ENCODE data around the gene LARP4. TPM values are rescaled to one million over a fixed set of nuclear protein-coding genes. Genes with fewer than 3 reads are reported as not detected.
A peak's percentile ranks its signal among the peaks of the same experiment; 100 is the strongest.
"Not testable (repeated sequence)": the region's sequence is repeated elsewhere in the genome, so short reads cannot be mapped to it uniquely, and the experiment has no call there.

LARP4 gene
- total RNA-seq, 1 donor, result 37.6 TPM

GRCh38 chr12:50419112-50419909, 18.6 kb downstream of the LARP4 start:
- Histone ChIP-seq H3K79me2 (ENCODE audit: insufficient read depth, low read length) (peaks cover 96% of the 10 kb centered on the region), H3K36me3 (ENCODE audit: insufficient read depth, low read length) (peaks cover 14% of the 10 kb centered on the region), H3K9me3 (ENCODE audit: low read depth, low read length) (no peaks in the 10 kb centered on the region), H2AFZ (ENCODE audit: low read length) (no peak overlapping the region), H3K27me3 (ENCODE audit: insufficient read depth, low read length) (no peaks in the 10 kb centered on the region), H3K4me2 (ENCODE audit: insufficient read depth, low read length) (no peak overlapping the region), H3K27ac (ENCODE audit: low read depth, low read length) (no peak overlapping the region), H3K4me1 (ENCODE audit: insufficient read depth, low read length) (no peaks in the 10 kb centered on the region), H3K4me3 (ENCODE audit: insufficient read depth, low read length) (no peak overlapping the region), H4K20me1 (ENCODE audit: insufficient read depth, low read length) (peaks cover 28% of the 10 kb centered on the region)
- TF ChIP-seq CTCF (IDR thresholded peaks at IDR 0.05; ENCODE audit: extremely low read depth, low read depth, low read length), result no peak
- no peak for DNase-seq (ENCODE audit: insufficient read length, low spot score, missing footprints)

- not testable (repeated sequence) for H3K27ac ChIP-seq (ENCODE audit: low read depth, low read length)
- H4K20me1 ChIP-seq (ENCODE audit: insufficient read depth, low read length), result peaks cover 34% of the 10 kb centered on the region
Observed at GRCh38 chr12:50422855-50423254, 22.2 kb downstream of the LARP4 start.

GRCh38 chr12:50423342-50423741, 22.7 kb downstream of the LARP4 start:
- not testable (repeated sequence) for H3K9me3 ChIP-seq (ENCODE audit: low read depth, low read length); H3K4me1 ChIP-seq (ENCODE audit: insufficient read depth, low read length); H3K27ac ChIP-seq (ENCODE audit: low read depth, low read length); H3K27me3 ChIP-seq (ENCODE audit: insufficient read depth, low read length); H2AFZ ChIP-seq (ENCODE audit: low read length); H3K4me2 ChIP-seq (ENCODE audit: insufficient read depth, low read length); H3K4me3 ChIP-seq (ENCODE audit: insufficient read depth, low read length); DNase-seq (ENCODE audit: insufficient read length, low spot score, missing footprints)
- H3K36me3 ChIP-seq (ENCODE audit: insufficient read depth, low read length), result peaks cover 13% of the 10 kb centered on the region
- peaks cover 91% of the 10 kb centered on the region for H3K79me2 ChIP-seq (ENCODE audit: insufficient read depth, low read length)
- H4K20me1 ChIP-seq (ENCODE audit: insufficient read depth, low read length), result peaks cover 34% of the 10 kb centered on the region

More at GRCh38 chr12:50422855-50423254, 22.2 kb downstream of the LARP4 start:
- H3K79me2 ChIP-seq (ENCODE audit: insufficient read depth, low read length), result peaks cover 94% of the 10 kb centered on the region
- not testable (repeated sequence) for H3K9me3 ChIP-seq (ENCODE audit: low read depth, low read length); H3K4me2 ChIP-seq (ENCODE audit: insufficient read depth, low read length); H3K27me3 ChIP-seq (ENCODE audit: insufficient read depth, low read length); H3K4me1 ChIP-seq (ENCODE audit: insufficient read depth, low read length); DNase-seq (ENCODE audit: insufficient read length, low spot score, missing footprints); H3K36me3 ChIP-seq (ENCODE audit: insufficient read depth, low read length); H2AFZ ChIP-seq (ENCODE audit: low read length); H3K4me3 ChIP-seq (ENCODE audit: insufficient read depth, low read length)

- H3K4me1 ChIP-seq (ENCODE audit: insufficient read depth, low read length), result no peaks in the 10 kb centered on the region
- H3K9me3 ChIP-seq (ENCODE audit: low read depth, low read length), result no peaks in the 10 kb centered on the region
- H3K27me3 ChIP-seq (ENCODE audit: insufficient read depth, low read length), result no peaks in the 10 kb centered on the region
- H3K79me2 ChIP-seq (ENCODE audit: insufficient read depth, low read length), result peaks cover 78% of the 10 kb centered on the region
- no peak for TF ChIP-seq CTCF (IDR thresholded peaks at IDR 0.05; ENCODE audit: extremely low read depth, low read depth, low read length)
- H3K36me3 ChIP-seq (ENCODE audit: insufficient read depth, low read length), result peaks cover 26% of the 10 kb centered on the region
- H3K4me3 ChIP-seq (ENCODE audit: insufficient read depth, low read length), result no peak overlapping the region
- peak; percentile 38 for DNase-seq (ENCODE audit: insufficient read length, low spot score, missing footprints)
- H2AFZ ChIP-seq (ENCODE audit: low read length), result no peak overlapping the region
- peaks cover 29% of the 10 kb centered on the region for H4K20me1 ChIP-seq (ENCODE audit: insufficient read depth, low read length)
- no peak overlapping the region for H3K4me2 ChIP-seq (ENCODE audit: insufficient read depth, low read length)
- H3K27ac ChIP-seq (ENCODE audit: low read depth, low read length), result no peak overlapping the region
Observed at GRCh38 chr12:50425589-50426258, 25.0 kb downstream of the LARP4 start.

GRCh38 chr12:50431656-50432055, 31.0 kb downstream of the LARP4 start:
- Histone ChIP-seq H3K36me3 (ENCODE audit: insufficient read depth, low read length) (peaks cover 64% of the 10 kb centered on the region), H3K79me2 (ENCODE audit: insufficient read depth, low read length) (peaks cover 24% of the 10 kb centered on the region)
- H3K4me2 ChIP-seq (ENCODE audit: insufficient read depth, low read length); H3K4me1 ChIP-seq (ENCODE audit: insufficient read depth, low read length); H3K27ac ChIP-seq (ENCODE audit: low read depth, low read length); H3K4me3 ChIP-seq (ENCODE audit: insufficient read depth, low read length); H3K27me3 ChIP-seq (ENCODE audit: insufficient read depth, low read length); DNase-seq (ENCODE audit: insufficient read length, low spot score, missing footprints); H3K9me3 ChIP-seq (ENCODE audit: low read depth, low read length); H2AFZ ChIP-seq (ENCODE audit: low read length); H4K20me1 ChIP-seq (ENCODE audit: insufficient read depth, low read length): not testable (repeated sequence)

All from osteoblast (primary cell).